Lung microvascular endothelial cell (primary cell): ENCODE data around the gene FRMD6. TPM values are rescaled to one million over a fixed set of nuclear protein-coding genes. Genes with fewer than 3 reads are reported as not detected.

Source experiments
- DNase-seq, 2 donors: peaks; one replicate each; pipeline versions ENCODE4 v3.0.0 to v3.0.0-alpha.2; 2010; ENCODE audit warnings: low read depth in 2 of 2
- total RNA-seq: library from RNA; depleted of rRNA; stranded (reverse); fragments of >200 nt; gene quantifications from 2 replicates; pipeline ENCODE4 v1.2.1, GENCODE V29; 2014

The FRMD6 gene
- 155 and 297 TPM in 2 replicates for total RNA-seq

DNA sequence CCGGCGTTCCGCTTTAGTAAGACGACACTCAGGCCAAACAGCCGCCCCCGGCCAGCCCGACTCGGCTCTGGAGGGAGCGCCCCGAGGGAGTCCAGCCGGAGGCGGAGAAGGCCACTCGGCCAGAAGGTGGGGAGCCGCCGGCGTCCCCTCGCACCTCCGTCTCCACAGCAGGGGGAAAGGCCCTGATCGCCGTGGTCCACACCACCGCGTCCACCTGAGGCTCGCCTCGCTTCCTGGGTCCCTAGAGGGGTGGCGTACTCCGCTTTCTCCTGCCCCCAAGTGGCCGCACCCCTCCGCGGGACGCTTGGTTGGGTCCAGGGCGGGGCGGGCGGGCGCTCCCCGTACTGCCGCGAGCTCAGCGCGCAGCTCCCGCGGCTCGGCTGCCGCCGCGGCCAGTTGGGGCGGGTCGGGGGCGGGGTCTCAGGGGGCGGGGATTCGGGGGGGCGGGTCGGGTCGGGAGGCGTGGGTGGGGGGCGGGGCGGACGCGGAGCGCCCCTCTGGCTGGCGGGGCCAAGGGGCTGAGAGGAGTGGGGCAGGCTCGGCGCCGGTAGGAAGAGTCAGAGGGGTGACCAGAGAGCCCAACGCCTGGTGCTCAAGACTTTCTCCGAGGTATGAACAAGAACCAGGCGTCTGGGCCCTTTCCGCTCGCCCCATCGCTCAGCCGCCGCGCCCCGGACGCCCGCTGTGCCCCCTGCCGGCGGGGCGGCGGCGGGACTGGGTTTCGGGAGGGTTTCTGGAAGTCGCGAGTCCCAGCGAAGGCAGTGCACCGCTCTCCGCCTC lies at the start of gene FRMD6:
Gene FRMD6, plus strand, starts transcription at position 523 of the 780 bp plus-strand sequence. CDS start 37,927 bp downstream, outside the sequence.
- peak; percentile 90 for DNase-seq

DNA sequence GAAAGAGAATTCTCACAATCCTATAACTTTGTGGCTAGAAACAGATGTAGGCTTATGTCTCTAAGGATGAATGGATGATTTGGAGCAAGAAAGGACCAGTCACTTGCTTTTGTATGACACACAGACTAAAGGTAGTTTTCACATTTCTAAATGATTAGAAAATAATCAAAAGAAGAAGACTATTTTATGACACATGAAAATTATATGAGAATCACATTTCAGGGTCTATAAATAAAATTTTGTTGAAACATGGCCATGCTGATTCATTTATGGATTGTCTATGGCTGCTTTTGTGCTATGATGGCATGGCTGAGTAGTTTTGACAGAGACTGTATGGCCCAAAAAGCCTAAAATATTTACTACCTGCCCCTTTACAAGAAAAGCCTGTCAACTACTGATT lies 49.4 kb upstream of the FRMD6 start:
- no peak for DNase-seq

DNA sequence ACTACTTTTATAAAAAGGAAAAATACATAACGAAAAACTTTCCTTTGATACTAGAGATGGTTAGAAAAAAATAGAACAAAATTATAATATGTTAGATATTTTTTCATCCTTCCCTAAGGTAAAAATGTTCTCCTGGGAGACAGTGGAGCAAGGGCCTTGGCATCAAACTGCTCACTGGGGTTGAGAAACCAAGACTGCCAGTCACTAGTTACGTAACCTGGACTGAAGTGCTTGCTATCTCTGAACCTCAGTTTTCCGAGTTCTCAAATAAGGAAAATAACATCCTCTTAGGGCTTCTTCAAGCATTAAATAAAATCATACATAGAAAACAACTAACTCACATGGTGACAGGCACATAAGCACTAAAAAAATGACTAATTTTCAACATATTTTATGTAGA lies 48.2 kb upstream of the FRMD6 start:
- no peak for DNase-seq

DNA sequence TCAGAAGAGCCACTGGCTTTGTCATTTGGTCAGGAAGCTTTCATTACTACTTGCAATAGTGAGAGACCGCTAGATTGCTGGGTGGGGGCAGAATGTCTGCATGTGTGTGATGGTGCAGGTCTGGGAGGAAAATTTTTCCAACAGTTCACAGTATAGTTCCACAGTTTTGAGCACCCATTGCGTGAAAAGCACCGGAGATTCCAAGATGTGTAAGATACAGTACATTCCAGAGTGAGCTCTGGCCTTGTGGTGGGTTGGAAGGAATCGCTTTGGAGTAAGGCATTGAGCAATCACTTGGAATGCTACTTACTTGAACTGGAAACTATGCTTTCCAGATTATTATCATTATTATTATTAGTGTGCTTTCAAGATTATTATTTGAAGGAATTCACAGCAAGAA lies 47.6 kb upstream of the FRMD6 start:
- no peak for DNase-seq

DNA sequence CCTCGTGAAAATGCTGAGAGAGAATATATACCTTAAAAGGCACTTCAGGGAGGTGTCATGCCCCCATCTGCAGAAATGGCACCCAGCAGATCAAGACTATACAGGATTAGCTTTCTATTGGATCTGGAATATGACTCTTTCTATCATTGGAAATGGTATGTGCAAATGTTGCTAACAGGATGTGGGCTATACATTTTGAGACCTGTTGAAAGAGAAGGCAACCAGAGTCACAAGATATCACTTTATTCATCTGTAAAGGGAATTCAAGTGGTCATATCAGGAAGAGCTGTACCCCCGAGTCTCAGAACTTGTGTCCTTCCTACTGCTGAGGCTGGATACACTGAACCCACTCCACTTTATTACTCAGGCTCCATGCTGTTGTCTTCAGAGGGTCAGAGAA lies 46.1 kb upstream of the FRMD6 start:
- no peak for DNase-seq

DNA sequence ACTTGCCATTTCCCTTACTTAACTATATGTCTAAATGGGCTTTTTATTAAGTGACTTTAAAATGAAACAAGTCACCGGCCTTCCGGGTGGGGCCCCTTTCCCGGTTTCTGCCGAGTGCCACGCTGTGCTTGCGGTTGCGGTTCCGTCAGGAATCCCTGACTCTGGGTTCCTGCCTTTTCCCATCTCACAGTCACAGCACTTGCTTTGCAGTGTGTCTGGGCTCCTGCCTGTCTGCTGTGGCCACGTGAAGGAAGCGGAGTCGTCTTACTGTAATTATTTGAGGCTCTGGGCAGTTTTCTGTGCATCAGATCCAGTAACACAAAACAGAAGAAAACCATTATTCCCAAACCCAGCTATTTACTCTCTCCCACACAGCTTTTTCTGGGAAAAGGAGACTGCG lies 44.0 kb upstream of the FRMD6 start:
- no peak for DNase-seq

DNA sequence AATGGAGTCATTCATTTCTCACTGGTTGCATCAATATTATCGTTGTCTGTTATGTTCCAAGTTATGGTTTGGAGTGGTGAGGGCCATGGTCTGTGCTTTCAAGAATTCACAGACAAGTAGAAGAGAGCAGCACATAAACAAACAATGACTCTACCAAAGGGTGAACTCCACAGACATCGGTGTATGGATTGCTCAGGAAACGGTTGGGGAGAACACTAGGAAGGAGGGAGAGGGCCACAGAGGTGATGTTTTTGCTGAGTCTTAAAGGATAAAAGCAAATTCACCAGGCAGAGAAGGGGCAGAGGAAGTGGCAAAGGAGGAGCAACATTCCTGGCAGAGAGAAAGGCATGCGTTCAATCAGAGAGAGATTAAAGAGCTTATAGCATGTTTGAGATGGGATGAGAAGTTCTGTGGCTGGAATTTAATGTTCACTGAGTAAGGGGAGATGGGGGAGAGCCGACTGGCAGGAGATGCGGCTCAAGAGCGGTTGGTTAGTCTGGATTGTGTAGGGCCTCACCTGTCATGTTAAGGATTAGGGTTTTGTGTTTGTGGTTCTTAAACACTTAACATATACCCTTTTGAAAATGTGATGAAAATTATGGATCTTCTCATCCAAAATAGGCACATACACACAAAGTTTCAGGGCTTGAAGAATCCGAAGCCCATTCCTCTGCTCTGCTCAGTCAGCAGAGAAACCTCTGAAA lies 42.3 kb upstream of the FRMD6 start:
- DNase-seq = peak in 1 of 2 donors; percentile 13

DNA sequence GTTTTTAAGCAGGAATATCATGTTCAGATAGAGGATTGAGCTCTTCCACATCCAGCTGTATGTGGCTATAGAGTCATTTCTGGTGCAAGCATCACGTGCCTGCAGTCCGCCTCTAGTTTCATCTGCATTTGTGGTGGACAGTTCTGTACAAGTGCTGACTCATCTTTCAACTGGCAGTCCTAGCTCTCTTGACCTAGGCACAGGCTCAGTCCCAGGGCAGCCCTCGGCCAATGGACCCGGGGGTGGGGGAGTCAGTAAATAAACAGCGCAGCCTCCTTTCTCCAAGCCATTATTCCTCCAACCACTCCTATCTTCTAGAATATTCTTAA lies 41.8 kb upstream of the FRMD6 start:
- DNase-seq = peak in 1 of 2 donors; percentile 27

DNA sequence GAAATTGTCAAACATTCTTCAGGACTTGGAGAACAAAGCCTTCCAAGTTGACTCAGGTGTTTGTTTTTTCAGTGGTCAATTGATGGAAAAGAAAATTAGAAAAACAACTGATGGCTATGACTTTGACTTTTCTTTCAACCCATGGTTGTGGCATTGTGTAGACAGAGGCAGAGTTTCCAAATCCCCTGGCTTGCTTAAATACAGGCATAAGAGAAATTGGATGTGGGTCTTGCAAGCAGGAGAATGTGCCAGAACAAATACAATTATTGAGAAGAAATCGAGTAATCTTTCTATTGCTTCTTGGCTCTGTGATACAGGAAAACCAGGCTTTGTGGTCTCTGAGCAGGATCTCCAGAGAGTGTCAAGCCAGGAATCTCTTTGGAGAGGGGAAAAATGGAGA lies 40.9 kb upstream of the FRMD6 start:
- no peak for DNase-seq

DNA sequence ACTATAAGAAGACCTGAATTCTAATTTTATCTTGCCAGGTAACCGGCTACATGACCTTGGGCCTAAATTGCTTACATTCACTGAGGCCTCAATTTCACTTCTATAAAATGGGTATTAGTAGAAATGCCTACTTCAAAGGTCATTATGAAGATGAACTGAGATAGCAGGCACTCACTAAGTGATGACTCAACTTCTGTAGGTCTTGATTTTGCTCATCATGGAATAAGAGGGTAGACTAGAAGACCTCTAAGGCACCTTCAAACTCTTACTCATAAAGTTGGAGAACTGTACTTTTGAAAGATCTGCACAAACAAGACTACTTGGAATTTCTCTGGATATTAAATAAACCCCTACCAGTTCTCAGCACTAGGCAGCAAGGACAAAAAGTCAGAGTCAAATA lies 39.3 kb upstream of the FRMD6 start:
- DNase-seq = no peak

DNA sequence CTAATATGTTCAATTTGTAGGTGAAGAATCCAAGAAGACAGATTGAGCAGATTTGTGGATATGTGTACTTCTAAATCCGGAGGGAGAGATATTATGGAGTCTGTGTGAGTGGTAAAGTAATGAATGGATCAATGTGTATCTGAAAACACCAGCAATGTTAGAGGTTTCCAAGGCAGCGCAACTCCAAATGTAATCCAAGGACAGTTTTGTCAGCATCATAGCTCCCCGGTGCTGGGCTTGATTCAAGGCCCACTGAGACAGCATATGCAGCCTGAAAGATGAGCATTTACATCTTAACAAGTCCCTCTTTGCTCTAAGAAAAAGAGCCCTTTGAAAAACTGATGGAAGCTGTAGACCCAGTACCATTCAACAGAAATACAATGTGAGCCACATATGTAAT lies 38.3 kb upstream of the FRMD6 start:
- no peak for DNase-seq

DNA sequence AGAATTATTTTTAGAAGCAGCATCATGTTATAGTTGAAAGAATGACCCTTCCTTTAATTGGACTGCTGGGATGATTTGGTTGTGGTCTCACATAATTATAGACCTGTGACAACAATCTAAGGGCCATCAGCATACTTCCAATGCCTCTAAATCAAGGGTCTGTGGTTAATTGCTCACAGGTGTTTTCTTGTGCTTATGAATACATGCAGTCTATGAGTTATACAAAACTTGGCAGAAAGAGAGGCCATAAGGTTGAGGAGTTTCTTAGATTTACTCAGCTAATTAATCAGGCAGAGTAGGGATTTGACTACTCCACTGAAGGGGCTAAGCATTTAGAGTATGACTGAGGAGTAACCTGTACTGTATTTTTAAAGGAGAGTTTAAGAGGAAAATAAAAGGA lies 37.0 kb upstream of the FRMD6 start:
- no peak for DNase-seq

DNA sequence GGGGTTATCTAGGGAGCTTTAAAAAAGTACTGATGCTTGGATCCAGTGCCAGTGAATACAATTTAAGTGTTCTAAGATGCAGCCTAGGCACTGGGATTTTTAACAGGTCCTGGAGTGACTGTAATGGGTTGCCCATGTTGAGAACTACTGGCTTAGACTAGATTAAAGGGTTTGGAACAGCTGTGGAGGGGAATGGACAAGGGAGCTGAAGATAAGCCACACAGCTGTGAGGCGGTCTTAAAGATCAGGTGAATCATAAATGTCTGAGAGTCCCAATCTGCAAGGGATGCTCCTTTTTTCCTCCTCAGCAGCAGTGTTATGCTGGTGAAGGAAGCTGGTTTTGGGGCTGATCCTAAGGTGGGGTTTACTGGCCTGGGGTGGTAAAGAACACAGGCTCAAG lies 35.5 kb upstream of the FRMD6 start:
- DNase-seq = no peak

DNA sequence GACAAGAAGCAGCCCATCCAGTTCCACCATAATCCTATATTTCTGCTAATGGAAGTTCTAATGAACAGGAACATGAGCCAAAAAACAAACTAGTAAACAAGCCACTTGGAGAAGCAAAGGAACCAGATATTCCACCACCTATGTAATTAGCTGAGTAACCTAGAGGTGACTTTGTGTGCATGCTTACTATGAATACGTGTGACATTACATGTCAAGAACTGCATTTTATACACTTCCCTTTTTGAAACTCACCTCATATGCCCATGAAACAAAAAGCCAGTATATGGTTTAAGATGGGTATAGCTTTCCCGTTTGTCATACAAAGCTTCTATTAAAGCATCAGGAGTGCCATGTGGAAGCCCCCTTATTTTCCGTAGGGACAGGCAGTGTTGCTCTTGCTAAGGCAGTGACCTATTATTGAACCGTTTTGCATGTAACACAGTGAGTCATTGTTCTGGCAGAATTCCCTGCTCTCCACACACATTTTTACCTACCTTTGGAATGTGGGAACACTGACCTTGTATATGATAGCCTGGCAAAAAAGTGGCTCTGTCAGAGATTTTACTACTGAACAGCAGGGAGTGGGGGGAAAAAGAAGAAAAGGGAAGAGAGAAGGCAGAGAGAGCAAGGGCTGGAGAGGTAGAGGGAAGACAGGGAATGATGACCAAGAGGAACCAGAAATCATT lies 34.8 kb upstream of the FRMD6 start:
- DNase-seq = peak; percentile 90 to 96

DNA sequence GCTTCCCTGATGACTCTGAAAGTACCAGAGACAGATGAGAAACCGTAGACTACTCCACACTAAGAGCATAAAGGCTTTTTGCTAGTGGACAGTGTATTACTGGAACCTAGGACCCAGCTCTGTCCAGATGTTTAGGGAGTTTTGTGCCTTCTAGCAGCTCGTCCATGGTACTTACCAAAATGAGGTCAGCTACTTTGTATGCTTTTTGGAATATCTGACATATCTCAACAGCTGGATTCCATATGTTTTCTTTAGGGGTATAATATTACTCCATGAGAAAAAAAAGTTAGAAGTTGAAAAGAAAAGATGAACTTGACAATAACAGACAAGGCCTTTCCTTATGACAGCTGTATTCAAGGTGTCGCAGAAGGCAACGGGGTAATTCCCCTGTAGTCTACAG lies 32.1 kb upstream of the FRMD6 start:
- no peak for DNase-seq

DNA sequence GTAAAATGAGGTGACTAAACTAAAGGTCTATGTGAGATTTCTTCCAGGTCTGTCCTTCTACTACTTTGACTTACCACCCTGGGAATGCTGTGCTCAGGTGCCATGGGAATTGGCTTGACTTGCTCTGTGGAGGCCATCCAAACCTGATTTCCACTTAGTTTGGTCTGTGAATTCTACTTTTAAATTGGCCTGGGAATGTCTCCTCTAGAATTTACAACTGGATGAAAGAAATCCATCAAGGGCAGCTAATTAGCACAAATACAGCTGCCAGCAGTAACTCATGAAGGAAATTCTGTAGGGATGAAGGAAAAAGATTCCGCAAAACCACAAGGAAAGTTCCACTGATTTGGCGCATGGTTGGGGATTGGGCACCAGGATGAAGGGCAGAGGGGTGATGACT lies 31.7 kb upstream of the FRMD6 start:
- DNase-seq = no peak

DNA sequence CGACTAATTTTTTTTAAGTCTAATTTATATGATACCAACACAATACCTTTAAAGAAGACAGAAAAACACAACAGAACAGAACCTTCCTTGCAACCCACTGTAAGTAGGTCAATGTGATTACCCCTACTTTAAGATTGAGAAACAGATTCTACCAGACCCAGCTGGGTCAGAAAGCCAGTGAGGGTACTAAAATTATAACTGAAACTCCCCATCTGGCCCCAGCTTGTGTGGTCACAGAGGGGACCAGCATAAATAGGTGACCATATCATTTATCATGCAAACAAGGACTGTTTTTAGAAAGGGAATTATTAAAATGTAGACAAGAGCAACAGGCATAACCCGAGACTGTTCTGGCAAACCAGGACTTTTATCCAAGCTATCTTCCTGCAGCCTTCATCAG lies 30.1 kb upstream of the FRMD6 start:
- no peak for DNase-seq

DNA sequence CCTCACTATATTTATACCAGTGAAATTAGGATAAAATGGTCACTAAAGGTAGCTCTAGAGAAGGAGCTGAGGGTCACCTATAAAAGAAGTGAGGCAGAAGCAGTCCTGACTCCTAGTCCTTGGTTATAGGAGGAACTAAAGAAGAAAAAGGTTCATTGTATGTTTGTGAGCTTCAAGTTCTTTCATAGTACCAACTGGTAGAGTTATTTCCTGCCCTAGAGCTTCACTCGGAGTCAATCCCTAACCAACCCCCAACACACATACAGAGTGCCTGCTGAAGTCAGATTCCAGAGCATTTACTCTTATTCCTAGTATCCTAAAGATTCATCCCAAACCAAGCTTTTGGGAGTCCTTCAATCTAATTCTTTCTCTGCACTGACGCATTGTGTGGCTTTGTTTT lies 29.3 kb upstream of the FRMD6 start:
- DNase-seq = no peak

DNA sequence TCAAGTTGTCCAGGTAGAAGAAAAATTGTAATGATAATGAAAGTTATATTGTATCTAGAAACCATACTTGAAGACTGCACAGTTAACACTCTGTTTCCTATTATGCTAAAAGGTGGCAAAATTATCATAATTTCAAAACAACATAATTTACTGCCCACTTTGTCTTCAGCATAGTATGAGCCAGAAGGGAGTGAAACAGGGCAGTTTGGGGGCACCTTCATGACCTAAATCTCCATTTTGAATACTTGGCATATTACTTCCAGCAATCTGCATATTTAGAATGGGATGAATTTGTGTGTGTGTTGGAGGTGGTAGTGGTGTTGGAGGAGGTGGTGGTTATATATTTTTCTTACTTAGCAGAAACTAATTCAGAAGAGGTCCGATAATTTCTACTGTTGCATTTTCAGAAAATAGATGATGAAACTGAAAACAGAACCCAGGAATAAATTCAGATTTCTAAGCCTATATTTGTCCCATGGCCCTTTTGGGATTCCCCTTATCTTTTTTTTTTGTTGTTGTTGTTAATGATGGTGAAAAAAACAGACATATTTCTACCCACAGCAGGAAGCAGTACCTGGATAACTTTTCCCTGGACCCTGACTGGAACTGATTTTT lies 26.6 kb upstream of the FRMD6 start:
- no peak for DNase-seq

DNA sequence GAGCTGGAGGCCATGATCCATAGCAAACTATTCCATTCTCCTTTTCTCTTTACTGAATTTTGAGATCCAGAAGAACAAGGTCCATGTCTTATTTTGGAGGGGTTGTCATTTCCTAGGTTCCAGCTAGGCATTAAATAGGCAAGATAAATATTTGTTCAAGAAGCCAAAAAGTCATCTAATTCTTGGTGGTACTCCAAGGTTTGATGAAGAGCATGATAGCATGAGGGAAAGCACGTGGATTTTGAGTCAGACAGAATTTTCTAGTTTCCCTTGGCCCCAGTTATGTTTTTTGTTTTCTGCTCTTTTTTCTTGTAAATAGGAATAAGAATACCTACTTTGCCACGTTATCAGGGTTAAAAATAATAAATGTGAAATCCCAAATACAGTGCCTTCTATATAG lies 25.5 kb upstream of the FRMD6 start:
- no peak for DNase-seq

DNA sequence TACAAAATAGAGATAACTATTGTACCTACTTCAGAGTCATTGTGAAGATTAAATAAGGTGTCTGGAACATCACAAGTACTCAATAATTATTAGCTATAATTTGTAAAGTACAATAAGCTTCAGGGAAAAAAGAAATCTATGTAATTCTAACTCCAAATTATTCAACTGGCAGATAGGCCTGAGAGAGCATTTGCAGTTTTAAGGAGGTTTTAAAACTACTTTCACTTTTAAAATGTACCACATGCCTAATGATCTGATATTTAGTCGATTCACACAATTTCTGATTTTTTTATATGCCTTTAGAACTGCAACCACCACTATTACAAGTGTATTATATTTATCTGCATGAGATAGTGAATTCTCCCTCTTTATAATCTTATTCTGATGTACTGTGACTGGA lies 24.9 kb upstream of the FRMD6 start:
- DNase-seq = no peak

DNA sequence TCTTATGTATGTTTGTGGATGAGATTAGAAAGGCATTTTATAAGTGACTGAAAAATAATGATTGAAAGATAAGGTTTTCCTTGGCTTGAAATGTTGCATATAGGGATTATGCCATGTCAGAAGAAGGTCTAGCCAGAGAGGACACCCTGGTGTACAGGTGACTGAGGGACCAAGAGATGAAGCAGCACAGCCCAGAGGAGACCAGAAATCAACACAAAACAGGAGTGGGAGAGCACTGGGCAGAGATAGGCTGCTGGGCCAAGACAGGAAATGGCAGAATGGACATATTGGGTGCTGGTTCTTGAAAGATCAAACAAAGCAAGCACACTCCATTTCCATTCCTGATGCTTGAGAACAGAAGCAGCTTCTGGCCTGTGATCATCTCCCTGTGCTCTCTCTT lies 24.4 kb upstream of the FRMD6 start:
- DNase-seq = no peak
